SK-N-SH (cell line): ENCODE data around the gene CYP8B1. TPM values are rescaled to one million over a fixed set of nuclear protein-coding genes. Genes with fewer than 3 reads are reported as not detected.

Experiments used
- CTCF ChIA-PET: fragments of 300-600, 350-600 bp; formaldehyde crosslinking; extraction: SDS; loops from one replicate; lab custom pipeline; 2021; lab: Yijun Ruan, JAX
- POLR2A ChIA-PET: fragments of 350-600 bp; sonication (Branson Sonifier 250); formaldehyde crosslinking; extraction: SDS; loops from one replicate; lab custom pipeline; 2020; ENCODE audit warnings: antibody characterized with exemption, inconsistent platforms; lab: Yijun Ruan, JAX
- DNase-seq: peaks from one replicate; pipeline ENCODE4 v3.0.0; 2012
- H2AFZ ChIP-seq: fragments of 200-600 bp; sonication (generic); 2 replicates; pipeline ENCODE4 v1.8.1; 2016; ENCODE audit warnings: antibody characterized with exemption, mild to moderate bottlenecking, low read depth
- H3F3A ChIP-seq: fragments of 200-600 bp; sonication (generic); replicated peaks from 2 replicates; pipeline ENCODE3; 2016; ENCODE audit warnings: antibody characterized with exemption, mild to moderate bottlenecking; ENCODE audit not compliant: insufficient read depth
- H3K27ac ChIP-seq, 2 experiments: fragments of 200-500 bp in 1 of 2; fragments of 200-600 bp in 1 of 2; sonication (Bioruptor generic) in 1 of 2; sonication (generic), shearing (Covaris generic) in 1 of 2; 2 replicates each; pipeline versions ENCODE4 v1.5.1 to v1.6.1; 2014 to 2016; ENCODE audit warnings: low read depth in 2 of 2, inconsistent platforms in 1 of 2, low read length in 1 of 2, mild to moderate bottlenecking in 1 of 2, mixed read lengths in 1 of 2
- H3K27me3 ChIP-seq: fragments of 200-600 bp; sonication (generic), shearing (Covaris generic); 2 replicates; pipeline ENCODE4 v1.6.1; 2016; ENCODE audit warnings: mixed run types; ENCODE audit not compliant: insufficient read depth
- H3K36me3 ChIP-seq, 2 experiments: fragments of 200-500 bp in 1 of 2; fragments of 200-600 bp in 1 of 2; sonication (Bioruptor generic) in 1 of 2; sonication (generic) in 1 of 2; replicated peaks in 1 of 2; 2 replicates each; pipeline versions ENCODE3 to v1.5.1; 2014 to 2016; ENCODE audit warnings: low read length in 1 of 2, mild to moderate bottlenecking in 1 of 2; ENCODE audit not compliant: insufficient read depth in 2 of 2, control insufficient read depth in 1 of 2
- H3K4me1 ChIP-seq, 2 experiments: fragments of 200-500 bp in 1 of 2; fragments of 200-600 bp in 1 of 2; sonication (Bioruptor generic) in 1 of 2; sonication (generic), shearing (Covaris generic) in 1 of 2; 2 replicates each; pipeline versions ENCODE4 v1.5.1 to v1.6.1; 2014 to 2016; ENCODE audit warnings: low read depth in 1 of 2, low read length in 1 of 2, mixed run types in 1 of 2; ENCODE audit not compliant: insufficient read depth in 2 of 2, control insufficient read depth in 1 of 2
- H3K4me2 ChIP-seq: fragments of 200-600 bp; sonication (generic), shearing (Covaris generic); 2 replicates; pipeline ENCODE4 v1.6.1; 2017; ENCODE audit warnings: mixed run types
- H3K4me3 ChIP-seq, 2 experiments: fragments of 200-500 bp in 1 of 2; fragments of 200-600 bp in 1 of 2; sonication (Bioruptor generic) in 1 of 2; sonication (generic), shearing (Covaris generic) in 1 of 2; 2 replicates each; pipeline versions ENCODE4 v1.5.1 to v1.8.1; 2014 to 2016; ENCODE audit warnings: low read depth in 2 of 2, inconsistent platforms in 1 of 2, low read length in 1 of 2, mild to moderate bottlenecking in 1 of 2, mixed read lengths in 1 of 2, moderate library complexity in 1 of 2
- H3K79me2 ChIP-seq: fragments of 200-600 bp; sonication (generic); 2 replicates; pipeline ENCODE4 v1.8.1; 2017; ENCODE audit warnings: mild to moderate bottlenecking; ENCODE audit not compliant: insufficient read depth
- H3K9ac ChIP-seq: fragments of 200-600 bp; sonication (generic); 2 replicates; pipeline ENCODE4 v1.6.1; 2017; ENCODE audit warnings: mixed run types
- H3K9me2 ChIP-seq: fragments of 200-600 bp; sonication (generic); 2 replicates; pipeline ENCODE4 v1.6.1; 2017; ENCODE audit warnings: mixed run types
- H3K9me3 ChIP-seq: fragments of 200-600 bp; sonication (generic); 2 replicates; pipeline ENCODE4 v1.6.1; 2017; ENCODE audit warnings: mixed run types, mild to moderate bottlenecking, moderate library complexity
- H4K20me1 ChIP-seq: fragments of 200-600 bp; sonication (generic); 2 replicates; pipeline ENCODE4 v1.6.1; 2017; ENCODE audit warnings: mild to moderate bottlenecking, mixed run types; ENCODE audit not compliant: insufficient read depth
- ELF1 ChIP-seq: IDR thresholded peaks from 2 replicates; pipeline ENCODE4 v1.4.0; 2012
- EP300 ChIP-seq, 2 experiments: IDR thresholded peaks; 2 replicates each; pipeline versions ENCODE4 v1.4.0 to v1.6.1; 2012; ENCODE audit warnings: borderline replicate concordance in 1 of 2, low read depth in 1 of 2, low read length in 1 of 2
- EZH2phosphoT487 ChIP-seq: fragments of 200-600 bp; sonication (generic); IDR thresholded peaks from 2 replicates; pipeline ENCODE4 v1.6.1; 2017; ENCODE audit warnings: low read depth, mixed run types, mild to moderate bottlenecking, antibody characterized with exemption, moderate library complexity, borderline replicate concordance
- GABPA ChIP-seq: IDR thresholded peaks from 2 replicates; pipeline ENCODE4 v1.4.0; 2012; ENCODE audit warnings: low read depth, mild to moderate bottlenecking
- GATA2 ChIP-seq: sonication (generic); formaldehyde crosslinking; IDR thresholded peaks from 2 replicates; pipeline ENCODE4 v1.5.0; 2020; ENCODE audit warnings: mild to moderate bottlenecking, missing genetic modification reagents
- JUND ChIP-seq: IDR thresholded peaks from 2 replicates; pipeline ENCODE4 v1.4.0; 2012
- MEF2A ChIP-seq: IDR thresholded peaks from 2 replicates; pipeline ENCODE4 v1.4.0; 2012; ENCODE audit warnings: low read depth, borderline replicate concordance
- MXI1 ChIP-seq: IDR thresholded peaks from 2 replicates; pipeline ENCODE4 v1.6.1; 2012; ENCODE audit warnings: mild to moderate bottlenecking, low read depth, low read length, improper control_type of control experiment
- POLR2AphosphoS5 ChIP-seq: IDR thresholded peaks from 2 replicates; pipeline ENCODE4 v1.6.1; 2012; ENCODE audit warnings: low read depth, low read length
- RAD21 ChIP-seq: IDR thresholded peaks from 2 replicates; pipeline ENCODE4 v1.6.1; 2012; ENCODE audit warnings: mild to moderate bottlenecking, low read length
- RCOR1 ChIP-seq: fragments of 150-350 bp; IDR thresholded peaks from 2 replicates; pipeline ENCODE4 v1.6.1; 2017; ENCODE audit warnings: antibody characterized with exemption, low read length
- REST ChIP-seq: IDR thresholded peaks from 2 replicates; pipeline ENCODE4 v1.6.1; 2012; ENCODE audit warnings: mild to moderate bottlenecking, low read depth, low read length, moderate library complexity
- SIN3A ChIP-seq: IDR thresholded peaks from 2 replicates; pipeline ENCODE4 v1.6.1; 2012; ENCODE audit warnings: low read depth, mild to moderate bottlenecking, low read length, moderate library complexity, borderline replicate concordance
- SMC3 ChIP-seq: IDR thresholded peaks from 2 replicates; pipeline ENCODE4 v1.6.1; 2012; ENCODE audit warnings: low read depth, low read length, improper control_type of control experiment
- TCF12 ChIP-seq: IDR thresholded peaks from 2 replicates; pipeline ENCODE4 v1.4.0; 2012
- YY1 ChIP-seq: IDR thresholded peaks from 2 replicates; pipeline ENCODE4 v1.4.0; 2012; ENCODE audit warnings: low read depth, mild to moderate bottlenecking
- WGBS: methylation state at CpG from one replicate; pipeline ENCODE4 v1.1.6; 2017; ENCODE audit warnings: low lambda C conversion rate; 5-methylcytosine and 5-hydroxymethylcytosine counted together
- polyA plus RNA-seq, 3 experiments: library from polyadenylated mRNA; depleted of rRNA; stranded (reverse); fragments of >200 nt; gene quantifications; 2 replicates each; pipeline ENCODE4 v1.2.3, GENCODE V29; 2012
- TF ChIP-seq, protein P1 (sequence below): fragments of 150-350 bp; IDR thresholded peaks from 2 replicates; pipeline ENCODE4 v1.6.1; 2017; ENCODE audit warnings: antibody characterized with exemption, low read length, low read depth, borderline replicate concordance
- TF ChIP-seq, protein P2 (sequence below): IDR thresholded peaks from 2 replicates; pipeline ENCODE4 v1.4.0; 2012; ENCODE audit warnings: low read depth, borderline replicate concordance
- TF ChIP-seq, protein P3 (sequence below): IDR thresholded peaks from 2 replicates; pipeline ENCODE4 v1.4.0; 2012; ENCODE audit warnings: low read depth, borderline replicate concordance

CYP8B1 gene
- polyA plus RNA-seq, 1 of the 3 experiments (the other 2 are of a cell fraction) = not detected

GRCh38 chr3:42829628-42830436 is 45.8 kb downstream of the CYP8B1 start (continued):
- TF ChIP-seq MEF2A (no peak), RAD21 (no peak), SIN3A (no peak), YY1 (no peak), SMC3 (no peak), TCF12 (no peak), EP300 (IDR thresholded peaks at IDR 0.05; ENCODE audit: borderline replicate concordance in 1 of 2, low read depth in 1 of 2, low read length in 1 of 2) (no peak), EZH2phosphoT487 (no peak)

DNA sequence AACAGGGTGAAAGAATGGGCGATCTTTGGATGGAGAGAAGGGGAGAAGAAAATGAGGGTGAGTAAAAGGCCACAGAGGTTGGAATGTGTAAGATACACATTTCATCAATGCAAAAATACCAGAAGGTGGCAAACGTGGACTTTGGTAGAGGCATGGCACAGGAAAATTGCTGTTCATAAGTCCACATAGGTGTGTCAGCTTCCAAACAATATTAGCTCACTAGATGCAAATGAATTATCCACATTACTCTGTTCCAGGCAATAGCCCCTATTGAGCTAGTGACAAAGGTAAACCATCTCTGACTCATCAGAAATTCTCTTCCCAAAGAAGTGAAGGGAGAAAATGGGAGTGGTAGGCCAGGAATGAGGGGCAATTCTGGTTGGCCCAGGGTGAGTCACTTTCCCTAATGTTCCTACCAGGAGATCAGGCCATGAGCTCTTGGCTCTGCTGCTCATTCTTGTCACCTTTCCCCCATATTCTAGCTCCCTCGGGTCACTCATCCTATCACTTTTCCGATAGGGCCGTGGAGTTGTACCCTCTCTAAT is 46.5 kb downstream of the CYP8B1 start:
- H3K27ac ChIP-seq = no peak overlapping the region
- TF ChIP-seq REST = no peak
- TF ChIP-seq, protein P1, sequence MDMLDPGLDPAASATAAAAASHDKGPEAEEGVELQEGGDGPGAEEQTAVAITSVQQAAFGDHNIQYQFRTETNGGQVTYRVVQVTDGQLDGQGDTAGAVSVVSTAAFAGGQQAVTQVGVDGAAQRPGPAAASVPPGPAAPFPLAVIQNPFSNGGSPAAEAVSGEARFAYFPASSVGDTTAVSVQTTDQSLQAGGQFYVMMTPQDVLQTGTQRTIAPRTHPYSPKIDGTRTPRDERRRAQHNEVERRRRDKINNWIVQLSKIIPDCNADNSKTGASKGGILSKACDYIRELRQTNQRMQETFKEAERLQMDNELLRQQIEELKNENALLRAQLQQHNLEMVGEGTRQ = no peak
- TF ChIP-seq GATA2 (CRISPR knock-in tag) = no peak
- TF ChIP-seq POLR2AphosphoS5 = no peak
- no peak for TF ChIP-seq GABPA
- TF ChIP-seq TCF12 = no peak
- TF ChIP-seq, protein P2, sequence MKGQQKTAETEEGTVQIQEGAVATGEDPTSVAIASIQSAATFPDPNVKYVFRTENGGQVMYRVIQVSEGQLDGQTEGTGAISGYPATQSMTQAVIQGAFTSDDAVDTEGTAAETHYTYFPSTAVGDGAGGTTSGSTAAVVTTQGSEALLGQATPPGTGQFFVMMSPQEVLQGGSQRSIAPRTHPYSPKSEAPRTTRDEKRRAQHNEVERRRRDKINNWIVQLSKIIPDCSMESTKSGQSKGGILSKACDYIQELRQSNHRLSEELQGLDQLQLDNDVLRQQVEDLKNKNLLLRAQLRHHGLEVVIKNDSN = no peak
- no peak for TF ChIP-seq RAD21
- TF ChIP-seq, protein P3, sequence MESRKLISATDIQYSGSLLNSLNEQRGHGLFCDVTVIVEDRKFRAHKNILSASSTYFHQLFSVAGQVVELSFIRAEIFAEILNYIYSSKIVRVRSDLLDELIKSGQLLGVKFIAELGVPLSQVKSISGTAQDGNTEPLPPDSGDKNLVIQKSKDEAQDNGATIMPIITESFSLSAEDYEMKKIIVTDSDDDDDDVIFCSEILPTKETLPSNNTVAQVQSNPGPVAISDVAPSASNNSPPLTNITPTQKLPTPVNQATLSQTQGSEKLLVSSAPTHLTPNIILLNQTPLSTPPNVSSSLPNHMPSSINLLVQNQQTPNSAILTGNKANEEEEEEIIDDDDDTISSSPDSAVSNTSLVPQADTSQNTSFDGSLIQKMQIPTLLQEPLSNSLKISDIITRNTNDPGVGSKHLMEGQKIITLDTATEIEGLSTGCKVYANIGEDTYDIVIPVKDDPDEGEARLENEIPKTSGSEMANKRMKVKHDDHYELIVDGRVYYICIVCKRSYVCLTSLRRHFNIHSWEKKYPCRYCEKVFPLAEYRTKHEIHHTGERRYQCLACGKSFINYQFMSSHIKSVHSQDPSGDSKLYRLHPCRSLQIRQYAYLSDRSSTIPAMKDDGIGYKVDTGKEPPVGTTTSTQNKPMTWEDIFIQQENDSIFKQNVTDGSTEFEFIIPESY = no peak
- TF ChIP-seq MXI1 = no peak
- TF ChIP-seq RCOR1 = no peak
- TF ChIP-seq ELF1 = no peak
- TF ChIP-seq JUND = no peak
- POLR2A ChIA-PET = no interaction called here
- H3K9me2 ChIP-seq = no peaks in the 10 kb centered on the region
- no peak overlapping the region for H3K9ac ChIP-seq
- no peaks in the 10 kb centered on the region for H3K36me3 ChIP-seq
- H3K4me1 ChIP-seq = peaks cover 0 to 3% of the 10 kb centered on the region in 2 experiments; a peak in 2 of 4 replicates
- CTCF ChIA-PET = interaction anchor here (0.6 to 3.4 kb wide), 3 partner anchors 9 to 48 kb away, joined by 3 to 63 read pairs (median 13); no protein-coding TSS in a partner anchor
- no peak for DNase-seq
- H3K4me2 ChIP-seq = no peak overlapping the region
- no peaks in the 10 kb centered on the region for H3K79me2 ChIP-seq
- H3F3A ChIP-seq = no peaks in the 10 kb centered on the region
- no peak overlapping the region for H3K4me3 ChIP-seq
- no peaks in the 10 kb centered on the region for H3K9me3 ChIP-seq
- 66% methylated on average over 5 of the region's 5 CpGs for WGBS
- H4K20me1 ChIP-seq = no peaks in the 10 kb centered on the region
- H2AFZ ChIP-seq = no peak overlapping the region
- no peaks in the 10 kb centered on the region; the same call in 1 of the 2 replicates for H3K27me3 ChIP-seq
